GM04504 (cell line): ENCODE measurements around the gene MAPK14.
A peak's percentile ranks its signal among the peaks of the same experiment; 100 is the strongest.

Experiments used
- DNase-seq: peaks from one replicate; pipeline ENCODE4 v3.0.0-alpha.2; 2012; ENCODE audit warnings: low read depth

The MAPK14 gene

DNA sequence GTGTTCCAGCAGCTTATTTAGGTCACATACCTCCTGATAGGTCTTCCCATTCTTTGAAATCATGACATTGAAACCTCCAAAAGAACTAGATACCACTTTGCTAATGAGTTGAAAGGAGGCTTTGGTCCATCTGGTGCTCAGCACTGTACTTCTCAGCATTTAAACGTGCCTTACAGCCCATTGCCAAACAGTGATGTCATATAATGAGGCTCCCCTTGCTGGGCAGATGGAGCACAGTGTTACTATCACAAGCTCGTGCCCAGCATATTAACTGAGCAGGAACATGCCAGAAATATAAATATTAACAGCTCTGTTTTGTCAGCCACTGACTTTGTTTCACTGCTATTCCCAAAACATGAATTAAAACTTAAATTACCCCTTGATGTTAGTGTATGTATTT lies 77.2 kb downstream of the MAPK14 start:
- DNase-seq, result peak; percentile 24

DNA sequence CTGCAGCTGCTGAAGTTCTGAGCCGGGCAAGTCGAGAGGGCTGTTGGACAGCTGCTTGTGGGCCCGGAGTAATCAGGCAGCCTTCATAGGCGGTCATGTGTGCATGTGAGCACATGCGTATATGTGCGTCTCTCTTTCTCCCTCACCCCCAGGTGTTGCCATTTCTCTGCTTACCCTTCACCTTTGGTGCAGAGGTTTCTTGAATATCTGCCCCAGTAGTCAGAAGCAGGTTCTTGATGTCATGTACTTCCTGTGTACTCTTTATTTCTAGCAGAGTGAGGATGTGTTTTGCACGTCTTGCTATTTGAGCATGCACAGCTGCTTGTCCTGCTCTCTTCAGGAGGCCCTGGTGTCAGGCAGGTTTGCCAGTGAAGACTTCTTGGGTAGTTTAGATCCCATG lies 81.5 kb downstream of the MAPK14 start:
- no peak for DNase-seq

- no peak for DNase-seq
Observed at GRCh38 chr6:36110050-36110449, 82.4 kb downstream of the MAPK14 start.

DNA sequence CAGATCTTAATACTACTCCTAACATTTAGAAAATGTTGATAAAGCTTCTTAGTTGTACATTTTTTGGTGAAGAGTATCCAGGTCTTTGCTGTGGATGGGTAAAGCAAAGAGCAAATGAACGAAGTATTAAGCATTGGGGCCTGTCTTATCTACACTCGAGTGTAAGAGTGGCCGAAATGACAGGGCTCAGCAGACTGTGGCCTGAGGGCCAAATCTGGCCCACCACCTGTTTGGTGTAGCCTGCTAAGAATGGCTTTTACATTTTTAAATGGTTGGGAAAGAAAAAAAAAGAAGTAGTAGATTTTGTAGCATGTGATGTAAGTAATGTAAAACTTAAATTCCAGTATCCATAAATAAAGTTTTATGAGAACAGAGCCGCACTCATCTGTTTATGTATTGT lies 83.3 kb downstream of the MAPK14 start:
- DNase-seq, result no peak

DNA sequence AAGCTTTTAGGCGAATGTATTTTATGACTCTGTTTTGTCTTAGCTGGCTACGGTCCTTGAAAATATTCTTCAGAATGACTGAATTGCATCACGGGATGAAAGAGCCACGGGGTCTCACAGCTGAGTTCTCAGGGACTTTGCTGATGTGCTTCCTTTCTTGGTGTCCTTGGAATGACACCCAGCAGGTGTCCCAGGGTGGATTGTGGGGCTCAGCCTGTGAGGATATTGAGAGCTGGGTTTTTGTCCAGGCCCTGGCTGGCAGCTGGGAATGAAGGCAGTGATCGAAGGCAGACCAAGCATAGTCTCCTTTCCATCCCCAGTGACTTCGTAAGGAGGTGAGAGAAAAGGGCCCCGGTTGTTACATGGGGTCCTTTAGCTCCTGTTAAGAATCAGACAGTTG lies 83.9 kb downstream of the MAPK14 start:
- DNase-seq, result no peak

DNA sequence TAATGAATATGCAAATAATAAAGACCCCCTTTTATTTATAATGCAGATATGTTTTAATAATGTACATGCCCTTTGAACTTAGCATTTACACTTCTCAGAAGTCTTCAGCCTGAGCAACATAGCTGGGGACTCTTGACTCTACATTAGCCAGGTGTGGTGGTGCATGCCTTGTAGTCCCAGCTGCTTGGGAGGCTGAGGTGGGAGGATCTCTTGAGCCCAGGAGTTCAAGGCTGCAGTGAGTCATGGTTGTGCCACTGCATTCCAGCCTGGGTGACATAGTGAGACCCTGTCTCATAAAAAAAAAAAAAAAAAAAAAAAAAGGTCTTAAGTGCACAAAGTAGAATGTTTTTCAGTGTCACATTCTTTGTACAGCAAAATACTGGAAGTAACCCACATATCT lies 85.4 kb downstream of the MAPK14 start:
- no peak for DNase-seq

GRCh38 chr6:36113703-36114102 lies 86.1 kb downstream of the MAPK14 start:
- DNase-seq, result no peak

- DNase-seq, result no peak
Observed at GRCh38 chr6:36114798-36115408, 87.3 kb downstream of the MAPK14 start.

- DNase-seq, result no peak
Observed at GRCh38 chr6:36115412-36115811, 87.8 kb downstream of the MAPK14 start.

DNA sequence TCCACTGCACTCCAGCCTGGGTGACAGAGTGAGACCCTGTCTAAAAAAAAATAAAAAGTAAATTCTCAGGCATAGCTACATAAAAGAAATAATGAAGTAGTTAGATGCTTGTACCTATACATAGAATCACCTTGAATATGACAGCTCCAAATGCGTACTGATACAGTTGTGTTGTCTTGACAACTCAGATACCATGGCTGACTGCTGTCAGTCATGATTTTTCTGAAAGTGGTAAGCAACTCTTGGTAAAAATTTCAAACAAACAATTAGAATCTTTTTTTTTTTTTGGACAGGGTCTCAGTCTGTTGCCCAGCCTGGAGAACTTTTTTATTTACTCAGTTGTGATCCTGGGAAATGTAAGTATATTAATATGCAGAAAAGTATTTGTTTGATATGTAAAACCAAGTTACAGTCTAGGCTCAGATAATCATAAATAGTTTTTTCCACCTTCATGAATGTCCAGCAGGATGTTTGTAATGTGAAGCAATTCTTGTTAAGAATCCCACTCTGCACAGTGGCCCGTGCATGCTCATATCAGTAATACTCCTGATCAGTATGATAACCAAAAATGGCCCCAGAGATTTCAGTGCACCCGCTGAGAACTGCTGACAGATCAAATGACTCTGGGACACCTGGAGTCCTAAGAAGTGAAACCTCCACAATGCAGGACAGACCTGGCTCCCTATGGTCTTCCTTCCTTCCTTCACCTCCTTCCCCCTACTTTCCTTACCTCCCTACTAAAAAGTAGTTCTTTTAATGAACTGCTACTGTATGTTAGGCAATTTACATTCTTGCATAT lies 88.7 kb downstream of the MAPK14 start:
- DNase-seq, result no peak

DNA sequence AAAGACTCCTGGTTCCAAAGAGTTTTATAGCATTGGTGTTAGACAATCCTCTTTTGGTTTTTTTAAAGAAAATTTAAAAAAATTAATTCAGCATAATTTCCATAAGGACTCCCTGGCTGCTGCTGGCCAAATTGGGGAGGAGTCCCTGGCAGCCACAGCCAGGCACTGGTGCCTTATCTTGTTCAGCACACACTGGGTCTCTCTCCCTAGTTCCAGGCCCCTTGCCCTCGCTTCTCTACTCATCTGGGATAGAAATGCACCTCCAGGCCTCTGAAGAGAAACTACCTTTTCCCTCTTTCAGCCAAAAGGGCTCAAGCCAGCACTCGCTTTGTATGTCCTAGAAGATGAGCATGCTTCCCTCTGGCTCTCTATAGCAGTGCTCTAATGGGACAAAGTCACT lies 89.3 kb downstream of the MAPK14 start:
- no peak for DNase-seq

- no peak for DNase-seq
Observed at GRCh38 chr6:36117658-36118549, 90.3 kb downstream of the MAPK14 start.

DNA sequence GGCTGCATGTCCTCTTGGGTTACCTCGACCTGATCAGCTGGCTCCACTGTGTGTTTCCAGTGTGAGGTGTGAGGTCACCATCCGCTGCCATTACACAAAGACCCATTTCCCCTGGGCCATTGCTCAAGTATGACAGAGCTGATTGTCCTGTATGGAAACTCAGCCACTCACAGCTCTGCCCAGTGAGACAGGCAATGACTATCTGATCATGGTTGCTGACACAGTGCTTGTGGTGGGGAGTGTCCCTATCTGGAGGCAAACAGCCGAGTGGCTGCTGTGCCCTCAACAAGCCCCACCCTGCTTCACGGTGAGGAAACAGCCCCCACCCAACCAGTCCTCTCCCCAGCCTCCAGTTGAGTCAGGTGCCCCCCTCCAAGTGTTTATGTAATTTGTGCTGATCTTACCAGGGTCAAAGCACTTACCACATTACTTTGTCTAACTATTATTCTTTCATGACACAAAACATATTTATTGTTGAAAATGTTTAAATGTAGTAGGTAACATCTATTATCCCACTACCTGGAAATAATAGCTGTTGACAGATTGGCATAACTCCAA lies 91.0 kb downstream of the MAPK14 start:
- no peak for DNase-seq

- no peak for DNase-seq
Observed at GRCh38 chr6:36119209-36119608, 91.6 kb downstream of the MAPK14 start.

- no peak for DNase-seq
Observed at GRCh38 chr6:36120018-36120417, 92.4 kb downstream of the MAPK14 start.

DNA sequence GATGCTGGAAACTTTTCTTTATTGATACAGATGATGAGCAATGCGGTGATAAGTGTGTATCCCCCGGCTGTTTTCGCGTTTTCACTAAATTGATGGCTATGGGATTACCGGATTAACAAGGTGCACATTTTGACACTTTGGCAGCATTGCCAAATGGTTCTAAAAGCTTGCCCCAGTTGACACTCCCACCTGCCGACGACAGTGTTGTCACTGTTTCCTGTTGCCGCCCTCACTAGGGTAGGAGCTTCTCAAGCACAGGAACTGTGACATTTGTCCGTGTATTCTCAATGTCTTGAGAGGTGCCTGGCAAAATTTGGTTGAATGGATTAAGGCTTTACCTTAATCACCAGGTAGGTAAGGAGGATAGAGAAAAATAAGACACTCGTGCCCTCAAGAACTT lies 92.9 kb downstream of the MAPK14 start:
- DNase-seq, result no peak

DNA sequence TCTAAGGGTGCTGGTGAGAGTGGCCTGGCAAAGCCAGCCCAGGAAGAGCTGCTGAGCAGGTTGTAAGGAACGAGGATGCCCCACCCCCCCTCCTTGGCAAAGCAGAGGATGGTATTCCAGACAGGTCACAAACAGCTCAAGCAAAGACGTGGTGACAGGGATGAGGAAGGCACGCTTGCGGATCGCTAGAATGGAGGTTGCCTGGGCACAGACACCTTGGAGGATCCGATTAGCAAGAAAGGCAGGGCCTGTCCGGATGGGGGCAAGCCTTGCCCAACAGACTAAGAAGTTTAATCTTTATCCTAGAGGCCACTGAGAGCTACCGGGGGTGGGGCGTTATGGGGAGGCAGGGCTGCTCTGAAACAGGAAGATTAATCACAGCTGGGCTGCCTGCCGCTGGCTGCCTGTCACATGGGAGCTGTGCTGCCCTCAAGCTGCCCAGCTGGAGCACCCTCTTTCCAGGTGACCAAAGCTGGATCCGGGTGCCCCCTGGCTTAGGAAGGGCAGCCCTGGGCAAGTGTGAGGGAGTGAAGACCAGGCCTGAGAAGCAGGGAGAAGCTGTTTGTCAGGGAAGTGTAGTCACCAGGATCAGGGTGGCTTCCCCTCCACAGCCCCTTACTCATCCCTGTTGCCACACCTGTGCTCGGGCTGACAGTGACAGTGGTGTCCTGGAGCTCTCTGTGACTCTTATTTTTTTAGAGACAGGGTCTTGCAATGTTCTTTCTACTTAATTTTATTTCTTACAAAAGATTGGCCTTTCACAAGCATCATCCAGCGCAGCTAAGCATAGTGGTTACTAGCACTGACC lies 93.6 kb downstream of the MAPK14 start:
- peak; percentile 24 for DNase-seq

GRCh38 chr6:36121787-36122494 lies 94.3 kb downstream of the MAPK14 start:
- no peak for DNase-seq

GRCh38 chr6:36122495-36123269 lies 95.1 kb downstream of the MAPK14 start:
- DNase-seq, result no peak
